SHP77 treated with DMSO at 0.1 percent for 48 hours (cell line): ENCODE measurements around the gene RBM42.

Source experiments
- DNase-seq: peaks from one replicate; lab custom pipeline; 2025; lab: John Stamatoyannopoulos, UW

RBM42 gene

GRCh38 chr19:35620001-35620400 is 8.8 kb upstream of the RBM42 start:
- no peak for DNase-seq

- no peak for DNase-seq
Observed at GRCh38 chr19:35621708-35622107, 7.1 kb upstream of the RBM42 start.

GRCh38 chr19:35622750-35623149 is 6.1 kb upstream of the RBM42 start:
- DNase-seq: no peak

GRCh38 chr19:35623327-35624010 is 5.4 kb upstream of the RBM42 start:
- no peak for DNase-seq

GRCh38 chr19:35628264-35628564 is 622 bp upstream of the RBM42 start:
- DNase-seq: no peak

- DNase-seq: no peak
Observed at GRCh38 chr19:35629332-35629633, 447 bp downstream of the RBM42 start.

GRCh38 chr19:35633727-35634440 is 5.0 kb downstream of the RBM42 start:
- DNase-seq: no peak

- DNase-seq: no peak
Observed at GRCh38 chr19:35636651-35637050, 7.8 kb downstream of the RBM42 start.

- DNase-seq: no peak
Observed at GRCh38 chr19:35637165-35637564, 8.3 kb downstream of the RBM42 start.

- no peak for DNase-seq
Observed at GRCh38 chr19:35639321-35639639, 10.4 kb downstream of the RBM42 start.

- DNase-seq: no peak
Observed at GRCh38 chr19:35639863-35640262, 11.0 kb downstream of the RBM42 start.

- DNase-seq: no peak
Observed at GRCh38 chr19:35641515-35642151, 12.8 kb downstream of the RBM42 start, which contains the start of gene ETV2. TSS of gene ETV2 (plus strand) at chr19:35641745. CDS start at chr19:35642461, 716 bp downstream.

GRCh38 chr19:35642312-35642711 is 13.5 kb downstream of the RBM42 start:
- no peak for DNase-seq

GRCh38 chr19:35642798-35643254 is 14.0 kb downstream of the RBM42 start:
- DNase-seq: no peak

GRCh38 chr19:35643255-35644205 is 14.7 kb downstream of the RBM42 start:
- peak; percentile 33 for DNase-seq

GRCh38 chr19:35644206-35644986 is 15.6 kb downstream of the RBM42 start:
- peak; percentile 85 for DNase-seq

- DNase-seq: peak; percentile 28
Observed at GRCh38 chr19:35644987-35645679, 16.3 kb downstream of the RBM42 start.

- no peak for DNase-seq
Observed at GRCh38 chr19:35645680-35646511, 17.1 kb downstream of the RBM42 start.

- peak; percentile 98 for DNase-seq
Observed at GRCh38 chr19:35648017-35648961, 19.5 kb downstream of the RBM42 start, which contains the start of gene COX6B1. TSS of gene COX6B1 (plus strand) at chr19:35648323. CDS start at chr19:35651244, 2,921 bp downstream.
